CD14-positive monocyte (primary cell): ENCODE results near the gene IKBKG. TPM values are rescaled to one million over a fixed set of nuclear protein-coding genes. Genes with fewer than 3 reads are reported as not detected.
A peak's percentile ranks its signal among the peaks of the same experiment; 100 is the strongest.
"Not testable (repeated sequence)": the region's sequence is repeated elsewhere in the genome, so short reads cannot be mapped to it uniquely, and the experiment has no call there.

Source experiments
- DNase-seq, 3 donors: peaks; one replicate each; pipeline ENCODE4 v3.0.0-alpha.2; 2011 to 2022
- H2AFZ ChIP-seq: 2 replicates; pipeline ENCODE4 v1.6.0; 2012; ENCODE audit warnings: mild to moderate bottlenecking, low read depth, low read length, inconsistent platforms; ENCODE audit not compliant: insufficient read depth, poor library complexity, severe bottlenecking
- H3K27ac ChIP-seq, 2 donors: 1 replicate in 1 of 2; 2 replicates in 1 of 2; pipeline ENCODE4 v1.5.1; 2012 to 2013; ENCODE audit warnings: low read length in 2 of 2, control low read depth in 1 of 2, inconsistent platforms in 1 of 2, low read depth in 1 of 2, mild to moderate bottlenecking in 1 of 2
- H3K27me3 ChIP-seq, 2 donors: one replicate each; pipeline versions ENCODE4 v1.6.0 to v1.6.1; 2011 to 2013; ENCODE audit warnings: low read length in 2 of 2; ENCODE audit not compliant: control insufficient read depth in 2 of 2, insufficient read depth in 2 of 2
- H3K36me3 ChIP-seq, 2 donors: replicated peaks in 1 of 2; 1 replicate in 1 of 2; 2 replicates in 1 of 2; pipeline versions ENCODE4 v1.5.1 to v1.6.1; 2012 to 2013; ENCODE audit warnings: low read length in 2 of 2, control low read depth in 1 of 2, inconsistent platforms in 1 of 2, mild to moderate bottlenecking in 1 of 2; ENCODE audit not compliant: insufficient read depth in 2 of 2, control insufficient read depth in 1 of 2
- H3K4me1 ChIP-seq, 2 donors: 1 replicate in 1 of 2; 2 replicates in 1 of 2; pipeline versions ENCODE4 v1.5.1 to v1.6.1; 2012 to 2013; ENCODE audit warnings: low read length in 2 of 2, control low read depth in 1 of 2, inconsistent platforms in 1 of 2, mild to moderate bottlenecking in 1 of 2, moderate library complexity in 1 of 2; ENCODE audit not compliant: insufficient read depth in 2 of 2, control insufficient read depth in 1 of 2
- H3K4me2 ChIP-seq: replicated peaks from 2 replicates; pipeline ENCODE3; 2012; ENCODE audit warnings: low read length, moderate library complexity, mild to moderate bottlenecking; ENCODE audit not compliant: poor library complexity, severe bottlenecking; ENCODE audit errors: extremely low read depth
- H3K4me3 ChIP-seq, 3 experiments: fragments of 200-600 bp in 1 of 3; sonication (generic) in 1 of 3; replicated peaks in 1 of 3; 1 replicate in 2 of 3; 2 replicates in 1 of 3; pipeline ENCODE4 v1.5.1; 2011 to 2013; ENCODE audit warnings: low read length in 3 of 3, mild to moderate bottlenecking in 3 of 3, control low read depth in 2 of 3, low read depth in 2 of 3, inconsistent platforms in 1 of 3, moderate library complexity in 1 of 3
- H3K79me2 ChIP-seq: 2 replicates; pipeline ENCODE4 v1.6.0; 2012; ENCODE audit warnings: mild to moderate bottlenecking, control low read depth, inconsistent platforms, low read length, moderate library complexity; ENCODE audit not compliant: insufficient read depth
- H3K9ac ChIP-seq: 2 replicates; pipeline ENCODE4 v1.6.0; 2017; ENCODE audit warnings: low read length, mild to moderate bottlenecking; ENCODE audit not compliant: insufficient read depth, poor library complexity, severe bottlenecking
- H3K9me3 ChIP-seq, 2 donors: replicated peaks in 1 of 2; 1 replicate in 1 of 2; 2 replicates in 1 of 2; pipeline versions ENCODE4 v1.5.1 to v1.6.1; 2012 to 2013; ENCODE audit warnings: low read length in 2 of 2, control low read depth in 1 of 2; ENCODE audit not compliant: control insufficient read depth in 1 of 2, insufficient read depth in 1 of 2
- H4K20me1 ChIP-seq: 2 replicates; pipeline ENCODE4 v1.6.0; 2012; ENCODE audit warnings: mild to moderate bottlenecking, low read length, control low read depth, moderate library complexity; ENCODE audit not compliant: insufficient read depth
- H3K27ac Mint-ChIP-seq, 7 donors: one replicate each; pipeline ENCODE4 v1.8.0; 2020; ENCODE audit warnings: mild to moderate bottlenecking in 7 of 7, mixed read lengths in 7 of 7, moderate library complexity in 6 of 7, inconsistent platforms in 2 of 7
- H3K27me3 Mint-ChIP-seq, 3 donors: one replicate each; pipeline ENCODE4 v1.8.0; 2021 to 2022; ENCODE audit warnings: low read depth in 3 of 3, mild to moderate bottlenecking in 3 of 3, mixed read lengths in 3 of 3, moderate library complexity in 3 of 3, inconsistent platforms in 1 of 3
- H3K36me3 Mint-ChIP-seq, 2 donors: one replicate each; pipeline ENCODE4 v1.8.0; 2020; ENCODE audit warnings: mixed read lengths in 2 of 2, inconsistent platforms in 1 of 2, mild to moderate bottlenecking in 1 of 2
- H3K4me1 Mint-ChIP-seq: one replicate; pipeline ENCODE4 v1.8.0; 2020; ENCODE audit warnings: mild to moderate bottlenecking, mixed read lengths
- H3K4me3 Mint-ChIP-seq, 2 donors: one replicate each; pipeline ENCODE4 v1.8.0; 2020; ENCODE audit warnings: mild to moderate bottlenecking in 2 of 2, mixed read lengths in 2 of 2, moderate library complexity in 1 of 2
- H3K9me3 Mint-ChIP-seq, 7 donors: one replicate each; pipeline ENCODE4 v1.8.0; 2020 to 2022; ENCODE audit warnings: mixed read lengths in 7 of 7, mild to moderate bottlenecking in 6 of 7, moderate library complexity in 6 of 7, inconsistent platforms in 2 of 7
- WGBS: methylation state at CpG from one replicate; pipeline ENCODE4 v1.1.5; 2013; ENCODE audit warnings: missing lambda C conversion rate; ENCODE audit not compliant: insufficient coverage; 5-methylcytosine and 5-hydroxymethylcytosine counted together
- intact Hi-C, 2 donors: fragments of 100-400 bp; cut with micrococcal nuclease; formaldehyde crosslinking; loops; one replicate each; pipeline versions ENCODE4 v1.15.0 to v1.15.1; 2023
- polyA plus RNA-seq, 3 donors: library from polyadenylated mRNA; depleted of rRNA in 1 of 3; unstranded in 2 of 3; stranded (reverse) in 1 of 3; fragments of 300-500 nt in 2 of 3; fragments of >200 nt in 1 of 3; fragmentation: Illumina TruSeq in 2 of 3; gene quantifications; 1 replicate in 2 of 3; 2 replicates in 1 of 3; pipeline ENCODE4 v1.2.3, GENCODE V29; 2012 to 2021
- TF ChIP-seq, protein P1 (sequence below): fragments of 200-600 bp; IDR thresholded peaks from one replicate; pipeline ENCODE4 v1.8.0; 2022; ENCODE audit warnings: antibody characterized with exemption, mild to moderate bottlenecking

The IKBKG gene
- polyA plus RNA-seq, 3 donors, result 31.3 to 60.8 (median 33.7) TPM

GRCh38 chrX:154549766-154550165 is 2.3 kb downstream of the IKBKG start:
- intact Hi-C loops, result no loop called here
- Mint-ChIP-seq H3K4me3 (no peak overlapping the region), H3K36me3 (peaks cover 22 to 34% of the 10 kb centered on the region in 2 donors), H3K9me3 (peaks cover 0 to 21% (median 18%) of the 10 kb centered on the region in 7 donors), H3K27ac (peak overlapping the region in 1 of 7 donors; percentile 43), H3K27me3 (peaks cover 0 to 11% (median 2%) of the 10 kb centered on the region in 3 donors), H3K4me1 (peaks cover 50% of the 10 kb centered on the region)
- Histone ChIP-seq H3K4me1 (peaks cover 42 to 48% of the 10 kb centered on the region in 2 donors), H3K27ac (no peak overlapping the region), H4K20me1 (peaks cover 55% of the 10 kb centered on the region), H2AFZ (no peak overlapping the region), H3K79me2 (peaks cover 77% of the 10 kb centered on the region), H3K9me3 (peaks cover 0 to 7% of the 10 kb centered on the region in 2 donors), H3K4me3 (no peak overlapping the region), H3K36me3 (peaks cover 13 to 20% of the 10 kb centered on the region in 2 donors), H3K9ac (no peak overlapping the region), H3K27me3 (no peaks in the 10 kb centered on the region), H3K4me2 (no peak overlapping the region)
- WGBS, result no CpG with 5 or more reads among the region's 1 CpG
- DNase-seq, result no peak
- TF ChIP-seq, protein P1, sequence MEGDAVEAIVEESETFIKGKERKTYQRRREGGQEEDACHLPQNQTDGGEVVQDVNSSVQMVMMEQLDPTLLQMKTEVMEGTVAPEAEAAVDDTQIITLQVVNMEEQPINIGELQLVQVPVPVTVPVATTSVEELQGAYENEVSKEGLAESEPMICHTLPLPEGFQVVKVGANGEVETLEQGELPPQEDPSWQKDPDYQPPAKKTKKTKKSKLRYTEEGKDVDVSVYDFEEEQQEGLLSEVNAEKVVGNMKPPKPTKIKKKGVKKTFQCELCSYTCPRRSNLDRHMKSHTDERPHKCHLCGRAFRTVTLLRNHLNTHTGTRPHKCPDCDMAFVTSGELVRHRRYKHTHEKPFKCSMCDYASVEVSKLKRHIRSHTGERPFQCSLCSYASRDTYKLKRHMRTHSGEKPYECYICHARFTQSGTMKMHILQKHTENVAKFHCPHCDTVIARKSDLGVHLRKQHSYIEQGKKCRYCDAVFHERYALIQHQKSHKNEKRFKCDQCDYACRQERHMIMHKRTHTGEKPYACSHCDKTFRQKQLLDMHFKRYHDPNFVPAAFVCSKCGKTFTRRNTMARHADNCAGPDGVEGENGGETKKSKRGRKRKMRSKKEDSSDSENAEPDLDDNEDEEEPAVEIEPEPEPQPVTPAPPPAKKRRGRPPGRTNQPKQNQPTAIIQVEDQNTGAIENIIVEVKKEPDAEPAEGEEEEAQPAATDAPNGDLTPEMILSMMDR, result no peak

DNA sequence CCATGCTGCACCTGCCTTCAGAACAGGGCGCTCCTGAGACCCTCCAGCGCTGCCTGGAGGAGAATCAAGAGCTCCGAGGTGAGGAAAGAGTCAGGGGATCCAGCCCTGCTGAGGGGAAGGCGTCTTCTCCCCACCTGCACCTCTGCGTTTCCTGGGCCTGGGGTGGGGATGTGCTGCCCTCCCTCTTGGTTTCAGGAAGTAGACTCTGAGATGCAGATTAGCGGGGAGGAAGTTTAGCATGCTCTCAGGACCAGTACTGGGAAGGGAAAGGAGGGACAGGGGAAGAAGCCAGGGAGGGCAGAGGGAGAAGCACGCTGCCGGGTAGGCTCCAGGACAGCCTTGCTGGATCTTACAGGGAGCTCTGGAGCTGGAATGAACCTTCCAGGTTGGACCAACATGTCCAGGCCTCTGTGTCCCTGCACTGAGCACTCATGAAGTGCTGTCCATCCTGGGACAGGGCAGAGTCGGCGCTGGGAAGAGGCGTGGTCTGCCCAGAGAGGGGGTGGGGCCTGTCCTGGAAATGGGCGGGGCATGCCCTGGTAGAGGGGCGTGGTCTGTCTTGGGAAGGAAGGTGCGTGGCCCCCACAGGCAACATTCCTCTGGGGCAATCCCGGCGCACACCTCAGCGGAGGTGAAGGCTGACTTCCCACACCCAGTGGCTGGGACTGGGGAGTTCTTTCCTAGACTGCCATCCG is 4.8 kb downstream of the IKBKG start:
- H3K27me3 Mint-ChIP-seq, H3K9me3 ChIP-seq, H3K27me3 ChIP-seq, H2AFZ ChIP-seq, intact Hi-C loops, H3K4me2 ChIP-seq, H3K4me3 ChIP-seq, H3K9ac ChIP-seq: not testable (repeated sequence)
- Mint-ChIP-seq H3K9me3 (peaks cover 0 to 12% (median 11%) of the 10 kb centered on the region in 7 donors), H3K4me1 (peaks cover 36% of the 10 kb centered on the region), H3K4me3 (peak overlapping the region in 1 of 2 donors; percentile 42), H3K27ac (peak overlapping the region in 6 of 7 donors; percentile 58 to 89 (median 76)), H3K36me3 (peaks cover 26 to 28% of the 10 kb centered on the region in 2 donors)
- Histone ChIP-seq H3K27ac (peak overlapping the region; percentile 38 to 62), H3K36me3 (peaks cover 18 to 26% of the 10 kb centered on the region in 2 donors), H3K4me1 (peaks cover 26 to 31% of the 10 kb centered on the region in 2 donors), H3K79me2 (peaks cover 63% of the 10 kb centered on the region), H4K20me1 (peaks cover 60% of the 10 kb centered on the region)
- WGBS, result no CpG with 5 or more reads among the region's 18 CpGs
- DNase-seq, result peak in 2 of 3 donors; percentile 4 to 31

DNA sequence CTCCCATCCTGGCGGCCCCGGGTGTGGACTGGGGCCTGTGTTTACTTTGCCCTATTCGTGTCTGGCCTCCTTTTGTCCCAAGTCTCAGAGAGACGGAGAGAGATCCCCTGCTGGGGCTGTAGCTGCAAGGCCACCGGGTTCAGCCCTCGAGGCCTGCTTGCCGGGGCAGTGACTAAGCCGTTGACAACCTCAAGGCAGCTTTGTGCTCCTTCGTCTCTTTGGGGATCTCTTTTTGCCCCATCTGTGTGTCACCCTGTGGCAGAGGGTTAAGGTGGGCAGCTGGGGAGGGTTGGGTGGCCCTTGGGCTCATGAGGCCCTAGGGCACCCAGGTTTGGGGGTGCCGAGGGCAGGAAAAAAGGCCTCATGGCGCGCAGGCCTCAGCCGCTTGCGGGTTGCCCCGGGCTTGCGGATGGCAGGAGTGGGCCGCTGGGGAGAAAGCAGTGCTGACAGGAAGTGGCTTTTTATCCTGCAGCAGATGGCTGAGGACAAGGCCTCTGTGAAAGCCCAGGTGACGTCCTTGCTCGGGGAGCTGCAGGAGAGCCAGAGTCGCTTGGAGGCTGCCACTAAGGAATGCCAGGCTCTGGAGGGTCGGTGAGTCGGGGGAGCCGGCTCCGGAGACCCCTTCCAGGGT is 10.8 kb downstream of the IKBKG start:
- H3K9me3 Mint-ChIP-seq, H3K27ac Mint-ChIP-seq, H3K4me2 ChIP-seq, H3K4me1 ChIP-seq, H3K27ac ChIP-seq, H3K4me1 Mint-ChIP-seq, H3K4me3 Mint-ChIP-seq, H3K4me3 ChIP-seq, intact Hi-C loops, H3K9ac ChIP-seq, DNase-seq, H3K9me3 ChIP-seq, H3K27me3 Mint-ChIP-seq, H3K27me3 ChIP-seq, H2AFZ ChIP-seq: not testable (repeated sequence)
- peaks cover 13 to 24% of the 10 kb centered on the region in 2 donors for H3K36me3 Mint-ChIP-seq
- WGBS, result 90% methylated on average over 2 of the region's 24 CpGs
- peaks cover 17 to 22% of the 10 kb centered on the region in 2 donors for H3K36me3 ChIP-seq
- H4K20me1 ChIP-seq, result peaks cover 19% of the 10 kb centered on the region
- H3K79me2 ChIP-seq, result peaks cover 21% of the 10 kb centered on the region
